Measurements from ENCODE around the gene IFNA8. TPM values are rescaled to one million over a fixed set of nuclear protein-coding genes. Genes with fewer than 3 reads are reported as not detected.

Gene IFNA8
- total RNA-seq, 6 experiments from 2014 or later, result not detected

GRCh38 chr9:21383627-21384026, 25.3 kb upstream of the IFNA8 start:
- no peaks in the 10 kb centered on the region for H3K36me3 Mint-ChIP-seq (ENCODE audit: low read depth)
- no peak overlapping the region for H3K4me3 Mint-ChIP-seq
- H3K4me1 Mint-ChIP-seq (ENCODE audit: low read depth), result no peaks in the 10 kb centered on the region
- no peak for DNase-seq
- H3K27ac Mint-ChIP-seq, result no peak overlapping the region
- peaks cover 31% of the 10 kb centered on the region for H3K27me3 Mint-ChIP-seq (ENCODE audit: insufficient read depth)
- TF ChIP-seq, protein P1, sequence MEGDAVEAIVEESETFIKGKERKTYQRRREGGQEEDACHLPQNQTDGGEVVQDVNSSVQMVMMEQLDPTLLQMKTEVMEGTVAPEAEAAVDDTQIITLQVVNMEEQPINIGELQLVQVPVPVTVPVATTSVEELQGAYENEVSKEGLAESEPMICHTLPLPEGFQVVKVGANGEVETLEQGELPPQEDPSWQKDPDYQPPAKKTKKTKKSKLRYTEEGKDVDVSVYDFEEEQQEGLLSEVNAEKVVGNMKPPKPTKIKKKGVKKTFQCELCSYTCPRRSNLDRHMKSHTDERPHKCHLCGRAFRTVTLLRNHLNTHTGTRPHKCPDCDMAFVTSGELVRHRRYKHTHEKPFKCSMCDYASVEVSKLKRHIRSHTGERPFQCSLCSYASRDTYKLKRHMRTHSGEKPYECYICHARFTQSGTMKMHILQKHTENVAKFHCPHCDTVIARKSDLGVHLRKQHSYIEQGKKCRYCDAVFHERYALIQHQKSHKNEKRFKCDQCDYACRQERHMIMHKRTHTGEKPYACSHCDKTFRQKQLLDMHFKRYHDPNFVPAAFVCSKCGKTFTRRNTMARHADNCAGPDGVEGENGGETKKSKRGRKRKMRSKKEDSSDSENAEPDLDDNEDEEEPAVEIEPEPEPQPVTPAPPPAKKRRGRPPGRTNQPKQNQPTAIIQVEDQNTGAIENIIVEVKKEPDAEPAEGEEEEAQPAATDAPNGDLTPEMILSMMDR (IDR thresholded peaks at IDR 0.05), result no peak
- H3K9me3 Mint-ChIP-seq, result no peaks in the 10 kb centered on the region

- TF ChIP-seq, protein P1 (IDR thresholded peaks at IDR 0.05), result no peak
- no peaks in the 10 kb centered on the region for H3K4me1 Mint-ChIP-seq (ENCODE audit: low read depth)
- no peaks in the 10 kb centered on the region for H3K36me3 Mint-ChIP-seq (ENCODE audit: low read depth)
- H3K9me3 Mint-ChIP-seq, result no peaks in the 10 kb centered on the region
- no peak for DNase-seq
- no peak within 1 kb of the TSS for H3K27ac Mint-ChIP-seq
- H3K4me3 Mint-ChIP-seq, result no peak within 1 kb of the TSS
- H3K27me3 Mint-ChIP-seq (ENCODE audit: insufficient read depth), result peaks cover 28% of the 10 kb centered on the region
These were observed 23.7 kb upstream of the IFNA8 start, which contains the start of gene IFNA2 for GRCh38 chr9:21385131-21385670. TSS of gene IFNA2 (minus strand) at chr9:21385398. CDS start at chr9:21385329, 69 bp downstream.

GRCh38 chr9:21392270-21392669, 16.6 kb upstream of the IFNA8 start:
- Mint-ChIP-seq H3K9me3 (no peaks in the 10 kb centered on the region), H3K27ac (no peak overlapping the region), H3K4me1 (ENCODE audit: low read depth) (peaks cover 11% of the 10 kb centered on the region), H3K4me3 (no peak overlapping the region), H3K27me3 (ENCODE audit: insufficient read depth) (peaks cover 43% of the 10 kb centered on the region), H3K36me3 (ENCODE audit: low read depth) (no peaks in the 10 kb centered on the region)
- TF ChIP-seq, protein P1 (IDR thresholded peaks at IDR 0.05), result peak; percentile 70
- peak; percentile 50 for DNase-seq

DNA sequence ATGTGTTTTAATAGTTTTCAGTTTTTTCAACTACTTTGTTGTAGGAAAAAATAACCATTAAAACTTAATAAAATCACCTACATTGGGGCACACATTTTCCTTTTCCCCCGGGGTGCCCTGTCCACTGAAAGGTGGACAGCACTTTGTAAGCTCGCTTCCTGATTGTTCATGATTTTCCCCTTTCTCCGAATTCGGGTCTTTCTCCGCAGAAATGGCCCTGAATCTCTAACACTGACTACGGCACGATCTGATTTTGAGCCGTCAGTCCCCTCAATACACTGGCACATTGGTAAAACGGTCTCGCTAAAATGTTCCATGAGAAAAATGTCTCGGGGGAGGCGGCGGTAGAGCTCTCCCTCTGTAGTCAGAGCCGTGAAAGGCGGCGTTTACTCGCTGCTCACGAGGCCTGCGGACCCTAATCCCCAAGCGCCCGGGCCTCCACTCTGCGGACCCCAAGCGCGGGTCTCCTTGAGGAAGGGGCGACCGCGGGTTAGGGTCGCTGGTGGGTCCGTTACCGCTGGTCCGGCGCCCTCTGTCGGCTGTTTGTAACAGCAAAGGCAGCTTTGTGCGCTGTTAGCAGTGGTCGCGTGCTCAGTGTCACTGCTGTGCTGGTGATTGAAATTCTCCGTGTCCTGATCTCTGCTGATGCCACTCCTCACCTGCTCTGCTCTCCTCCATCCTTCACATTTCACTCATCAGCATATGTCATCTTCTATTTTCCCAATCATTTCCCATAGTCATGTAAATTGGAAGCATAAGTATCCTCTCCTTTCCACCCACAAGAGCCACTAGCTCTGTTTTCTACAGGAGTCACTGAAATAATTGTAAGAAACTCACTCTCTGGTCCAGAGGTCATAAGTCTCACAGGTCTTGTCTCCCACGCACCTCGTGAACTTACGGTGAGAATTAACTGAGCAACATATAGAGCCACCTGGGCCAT, 12.9 kb upstream of the IFNA8 start:
- peaks cover 45% of the 10 kb centered on the region for H3K27me3 Mint-ChIP-seq (ENCODE audit: insufficient read depth)
- H3K36me3 Mint-ChIP-seq (ENCODE audit: low read depth), result no peaks in the 10 kb centered on the region
- peak overlapping the region; percentile 69 for H3K4me3 Mint-ChIP-seq
- H3K9me3 Mint-ChIP-seq, result no peaks in the 10 kb centered on the region
- no peak for DNase-seq
- peaks cover 11% of the 10 kb centered on the region for H3K4me1 Mint-ChIP-seq (ENCODE audit: low read depth)
- no peak overlapping the region for H3K27ac Mint-ChIP-seq
- TF ChIP-seq, protein P1 (IDR thresholded peaks at IDR 0.05), result peak; percentile 89

DNA sequence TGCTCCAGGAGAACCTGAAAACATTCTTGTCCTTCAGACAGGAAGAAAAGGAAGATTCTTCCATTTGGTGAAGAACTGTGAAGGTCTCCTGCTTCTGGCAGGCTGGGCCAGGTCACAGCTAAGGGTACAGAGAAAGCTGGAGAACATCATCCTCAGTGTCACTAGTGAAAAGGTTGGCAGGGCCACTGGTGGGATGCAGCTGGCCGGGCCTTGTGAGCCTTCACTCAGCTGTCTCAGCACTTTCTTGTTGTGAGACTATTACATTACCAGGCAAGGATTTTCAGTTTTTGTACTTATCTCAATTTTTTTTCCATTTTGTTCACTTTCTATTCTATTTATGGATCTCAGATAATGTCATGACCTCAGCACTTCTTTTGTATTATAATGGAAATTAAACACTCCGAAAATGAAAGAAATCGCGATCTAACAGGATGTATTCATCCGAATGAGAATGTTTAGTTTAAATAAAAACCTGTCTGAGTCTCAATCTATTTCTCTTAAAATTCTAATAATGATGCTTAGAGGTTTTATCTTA, 9.9 kb upstream of the IFNA8 start:
- Mint-ChIP-seq H3K27ac (no peak overlapping the region), H3K4me3 (no peak overlapping the region), H3K4me1 (ENCODE audit: low read depth) (peaks cover 21% of the 10 kb centered on the region), H3K27me3 (ENCODE audit: insufficient read depth) (peaks cover 41% of the 10 kb centered on the region), H3K36me3 (ENCODE audit: low read depth) (no peaks in the 10 kb centered on the region), H3K9me3 (no peaks in the 10 kb centered on the region)
- DNase-seq, result no peak
- TF ChIP-seq, protein P1 (IDR thresholded peaks at IDR 0.05), result no peak
